ENCODE data around the gene TBC1D10B. TPM values are rescaled to one million over a fixed set of nuclear protein-coding genes. Genes with fewer than 3 reads are reported as not detected.

The TBC1D10B gene
- 42.1 TPM for total RNA-seq
- long read RNA-seq, transcript TBC1D10B-201 (9 exons, 3,350 nt), result major isoform, 13 of 31 reads
- long read RNA-seq, partial matches to known transcripts, result 14 of 31 reads
- long read RNA-seq, other reads (novel, unspliced or antisense), result 3 of 31 reads

GRCh38 chr16:30370456-30371247 is at the start of gene TBC1D10B:
Gene TBC1D10B, minus strand, starts transcription at chr16:30370494. Its CDS starts 311 bp downstream, at chr16:30370183.
- peak; percentile 98 for DNase-seq (ENCODE audit: low spot score)

GRCh38 chr16:30418350-30419181 is 48.3 kb upstream of the TBC1D10B start:
- no peak for DNase-seq (ENCODE audit: low spot score)

GRCh38 chr16:30417529-30418349 is 47.4 kb upstream of the TBC1D10B start:
- DNase-seq (ENCODE audit: low spot score), result peak; percentile 92

- no peak for DNase-seq (ENCODE audit: low spot score)
Observed at GRCh38 chr16:30416624-30417528, 46.6 kb upstream of the TBC1D10B start.

- no peak for DNase-seq (ENCODE audit: low spot score)
Observed at GRCh38 chr16:30416047-30416603, 45.8 kb upstream of the TBC1D10B start.

GRCh38 chr16:30414159-30414558 is 43.9 kb upstream of the TBC1D10B start:
- no peak for DNase-seq (ENCODE audit: low spot score)

GRCh38 chr16:30413112-30413806 is 43.0 kb upstream of the TBC1D10B start:
- no peak for DNase-seq (ENCODE audit: low spot score)

- peak; percentile 97 for DNase-seq (ENCODE audit: low spot score)
Observed at GRCh38 chr16:30409125-30410060, 39.1 kb upstream of the TBC1D10B start.

GRCh38 chr16:30407804-30408534 is 37.7 kb upstream of the TBC1D10B start:
- DNase-seq (ENCODE audit: low spot score), result no peak

- DNase-seq (ENCODE audit: low spot score), result peak; percentile 97
Observed at GRCh38 chr16:30407102-30407803, 37.0 kb upstream of the TBC1D10B start, which contains the start of gene ZNF771. Gene ZNF771, plus strand, starts transcription at chr16:30407606. Its CDS starts 448 bp downstream, at chr16:30408054.

- no peak for DNase-seq (ENCODE audit: low spot score)
Observed at GRCh38 chr16:30406795-30407101, 36.5 kb upstream of the TBC1D10B start.

- no peak for DNase-seq (ENCODE audit: low spot score)
Observed at GRCh38 chr16:30401768-30402425, 31.6 kb upstream of the TBC1D10B start.

GRCh38 chr16:30399435-30400186 is 29.3 kb upstream of the TBC1D10B start:
- no peak for DNase-seq (ENCODE audit: low spot score)

GRCh38 chr16:30398661-30399434 is 28.6 kb upstream of the TBC1D10B start:
- no peak for DNase-seq (ENCODE audit: low spot score)

Data from mesenteric fat pad (tissue), 1 donor.